ENCODE data around the gene CD300LG. TPM values are rescaled to one million over a fixed set of nuclear protein-coding genes. Genes with fewer than 3 reads are reported as not detected.
"Not testable (repeated sequence)": the region's sequence is repeated elsewhere in the genome, so short reads cannot be mapped to it uniquely, and the experiment has no call there.

CD300LG gene
- total and polyA plus RNA-seq, 2 donors: 0.58 to 3.4 TPM

DNA sequence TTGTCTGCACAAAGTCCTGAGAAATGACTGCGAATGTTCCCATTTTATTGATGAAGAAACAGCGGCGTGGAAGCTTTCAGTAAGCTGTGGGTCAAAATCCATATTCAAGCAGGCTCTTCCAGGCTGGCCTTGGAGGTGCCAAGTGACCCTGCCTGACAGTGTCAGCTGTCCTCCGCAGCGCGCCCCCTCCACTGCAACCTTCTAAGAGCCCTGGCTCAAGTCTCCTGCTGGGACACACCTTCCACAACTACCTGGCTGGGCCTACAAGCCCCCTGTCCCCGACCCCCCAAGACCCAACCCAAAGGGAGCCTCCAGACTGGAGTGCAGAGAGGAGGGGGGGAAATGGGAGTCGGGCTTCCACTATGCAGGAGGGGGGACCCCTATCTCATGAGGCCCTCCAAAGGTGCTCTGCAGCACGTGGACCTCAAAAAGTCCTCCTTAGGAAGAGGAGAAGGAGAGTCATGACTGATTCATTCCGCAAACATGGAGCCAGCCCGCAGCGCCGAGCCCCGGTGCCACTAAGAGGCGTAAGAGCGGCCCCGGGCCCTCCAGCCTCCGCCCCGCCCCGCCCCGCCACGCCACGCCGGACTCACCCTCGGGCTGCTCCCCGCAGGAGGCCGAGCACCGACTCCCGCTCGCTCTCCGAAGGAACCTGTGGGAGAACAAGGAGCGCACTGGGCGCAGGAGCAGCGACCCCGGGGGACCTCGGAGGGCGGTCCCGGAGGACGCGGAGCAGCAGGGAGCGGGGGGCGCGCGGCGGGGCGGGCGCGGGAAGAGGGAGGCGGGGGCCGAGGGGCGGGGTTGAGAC, 14.6 kb upstream of the CD300LG start:
- DNase-seq (ENCODE audit: extremely low spot score): no peak
- Histone ChIP-seq H3K4me3 (ENCODE audit: low read depth, low read length) (peak overlapping the region; percentile 70), H3K27ac (ENCODE audit: low read depth) (no peak overlapping the region), H3K36me3 (ENCODE audit: insufficient read depth) (no peaks in the 10 kb centered on the region), H3K4me1 (ENCODE audit: insufficient read depth) (no peaks in the 10 kb centered on the region)
- WGBS: 11% methylated on average over 44 of the region's 51 CpGs

DNA sequence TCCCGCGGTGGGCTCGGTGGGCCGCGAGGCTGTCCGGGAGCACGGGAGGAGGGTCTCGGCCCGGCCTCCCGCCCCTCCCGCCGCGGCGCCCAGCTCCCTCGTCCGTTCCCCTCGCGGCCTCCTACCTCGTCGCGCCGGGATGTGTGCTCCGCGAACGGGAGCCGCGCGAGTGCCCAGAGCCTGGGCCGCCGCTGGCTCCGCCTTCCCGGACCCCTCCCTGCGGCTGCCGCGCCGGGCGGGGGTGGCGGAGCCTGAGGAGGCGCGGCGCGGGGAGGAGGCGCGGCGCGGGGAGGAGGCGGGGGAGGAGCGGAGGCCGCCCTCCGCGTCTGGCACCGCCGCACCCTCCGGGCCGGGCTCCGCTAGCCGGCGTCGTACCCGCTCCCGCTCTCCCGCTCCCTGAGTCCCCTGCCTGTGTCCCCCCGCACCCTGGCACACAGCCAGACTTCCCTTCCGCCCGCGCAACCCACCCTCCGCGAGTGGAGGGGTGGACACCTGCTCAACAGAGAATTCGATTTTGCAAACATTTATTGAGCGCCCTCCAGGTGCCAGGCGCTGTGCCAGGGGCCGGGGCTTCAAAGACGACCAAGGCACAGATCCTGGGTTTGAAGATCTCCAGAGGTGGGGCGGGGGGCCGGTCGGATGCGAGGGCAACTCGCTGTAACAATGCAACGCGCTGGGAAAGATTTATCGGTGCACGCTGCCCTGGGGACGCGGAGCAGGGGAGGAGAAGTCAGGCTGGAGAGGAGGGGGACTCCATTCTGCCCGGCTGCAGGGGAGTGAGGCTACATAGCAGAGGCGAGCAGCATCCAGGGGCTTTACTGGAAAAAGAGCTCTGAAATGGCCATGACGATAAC, 13.8 kb upstream of the CD300LG start, which contains the start of gene MPP3:
MPP3 (minus strand) TSS at position 171 of the 854 bp plus-strand sequence. CDS start 1,240 bp downstream, outside the sequence.
- Histone ChIP-seq H3K36me3 (ENCODE audit: insufficient read depth) (no peaks in the 10 kb centered on the region), H3K4me1 (ENCODE audit: insufficient read depth) (no peaks in the 10 kb centered on the region), H3K4me3 (ENCODE audit: low read depth, low read length) (peak within 1 kb of the TSS; percentile 70), H3K27ac (ENCODE audit: low read depth) (no peak within 1 kb of the TSS)
- WGBS: 2% methylated on average over 75 of the region's 87 CpGs
- peak; percentile 26 for DNase-seq (ENCODE audit: extremely low spot score)

DNA sequence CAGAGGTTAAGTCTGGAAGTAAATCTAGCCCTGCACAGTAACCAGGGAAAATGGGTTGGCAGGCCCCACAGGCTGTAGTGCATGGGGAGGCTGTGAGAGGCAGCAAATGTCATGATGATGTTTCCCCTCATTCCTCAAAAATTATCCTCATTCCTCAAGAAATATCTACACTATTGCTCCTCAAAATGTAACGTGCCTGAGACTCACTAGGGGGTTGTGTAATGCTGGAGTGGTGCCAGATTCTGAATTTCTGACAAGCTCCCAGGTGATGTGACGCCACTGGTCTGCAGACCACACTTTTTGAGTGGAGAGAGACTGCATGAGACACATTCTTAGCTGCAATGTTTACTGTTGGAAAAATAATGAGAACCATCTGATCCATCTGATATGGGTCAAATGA, 12.9 kb upstream of the CD300LG start:
- no peak for DNase-seq (ENCODE audit: extremely low spot score)
- H3K27ac ChIP-seq (ENCODE audit: low read depth): no peak overlapping the region
- H3K36me3 ChIP-seq (ENCODE audit: insufficient read depth): no peaks in the 10 kb centered on the region
- 70% methylated on average over 2 of the region's 2 CpGs for WGBS
- no peak overlapping the region for H3K4me3 ChIP-seq (ENCODE audit: low read depth, low read length)
- H3K4me1 ChIP-seq (ENCODE audit: insufficient read depth): no peaks in the 10 kb centered on the region

DNA sequence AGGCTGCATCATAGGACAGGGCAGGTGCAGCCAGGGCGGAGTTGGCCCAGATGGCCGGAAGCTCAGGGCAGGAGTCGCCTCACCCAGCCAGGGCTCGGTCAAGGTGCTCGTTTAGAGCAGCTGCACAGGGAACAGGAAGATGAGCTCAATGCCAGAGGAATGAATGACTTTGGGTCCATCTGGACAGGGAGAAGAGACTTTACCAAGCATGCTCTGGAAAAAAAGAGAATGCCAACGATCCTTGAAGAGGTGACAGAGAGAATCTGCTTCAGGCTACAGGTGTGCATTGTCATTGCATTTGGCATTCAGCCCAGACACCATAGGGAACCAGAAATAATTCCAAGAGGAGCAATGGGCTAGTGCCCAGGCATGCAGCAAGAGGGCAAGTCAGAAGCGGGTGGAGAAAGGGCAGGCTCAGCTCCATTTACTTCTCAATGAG, 7.3 kb upstream of the CD300LG start:
- H3K4me3 ChIP-seq (ENCODE audit: low read depth, low read length): no peak overlapping the region
- no peaks in the 10 kb centered on the region for H3K4me1 ChIP-seq (ENCODE audit: insufficient read depth)
- WGBS: 43% methylated on average over 7 of the region's 7 CpGs

DNA sequence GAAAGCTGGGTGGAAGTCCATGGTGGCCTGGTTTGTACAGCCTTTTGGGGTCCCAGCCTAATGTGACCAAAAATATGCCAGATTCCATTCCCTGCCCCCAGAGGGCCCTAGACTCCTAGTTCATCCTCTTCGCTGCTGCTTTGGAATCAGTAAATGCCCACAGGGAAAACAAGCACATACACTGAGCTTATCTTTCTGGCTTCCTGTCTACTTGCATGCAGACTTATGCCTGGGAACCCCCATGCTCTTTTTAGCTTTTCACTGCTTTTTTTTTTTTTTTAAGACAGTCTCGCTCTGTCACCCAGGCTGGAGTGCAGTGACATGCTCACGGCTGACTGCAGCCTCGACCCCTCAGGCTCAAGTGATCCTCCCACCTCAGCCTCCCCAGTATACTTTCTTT, 6.2 kb upstream of the CD300LG start:
- Histone ChIP-seq H3K36me3 (ENCODE audit: insufficient read depth) (no peaks in the 10 kb centered on the region), H3K27ac (ENCODE audit: low read depth) (no peak overlapping the region), H3K4me1 (ENCODE audit: insufficient read depth) (no peaks in the 10 kb centered on the region), H3K4me3 (ENCODE audit: low read depth, low read length) (no peak overlapping the region)
- DNase-seq (ENCODE audit: extremely low spot score): no peak
- 47% methylated on average over 4 of the region's 4 CpGs for WGBS

More for the DNA sequence above, 7.3 kb upstream of the CD300LG start:
- H3K27ac ChIP-seq (ENCODE audit: low read depth): no peak overlapping the region
- H3K36me3 ChIP-seq (ENCODE audit: insufficient read depth): no peaks in the 10 kb centered on the region
- no peak for DNase-seq (ENCODE audit: extremely low spot score)

DNA sequence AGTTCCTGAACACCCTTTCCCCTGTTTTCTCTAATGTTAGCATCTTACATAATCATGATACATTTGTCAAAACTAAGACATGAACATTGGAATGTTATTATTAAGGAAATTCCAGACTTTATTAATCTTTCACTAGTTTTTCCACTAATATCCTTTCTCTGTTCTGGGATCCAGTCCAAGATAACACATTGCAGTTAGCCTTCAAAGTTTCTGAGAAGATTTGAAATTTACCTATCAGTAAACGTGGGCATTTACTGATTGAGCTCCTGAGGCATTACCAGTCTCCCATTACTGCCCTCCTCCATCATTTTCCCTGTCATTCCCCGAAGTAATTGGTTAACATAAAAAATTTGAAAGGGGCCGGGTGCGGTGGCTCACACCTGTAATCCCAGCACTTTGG, 5.7 kb upstream of the CD300LG start:
- 69% methylated on average over 4 of the region's 4 CpGs for WGBS
- DNase-seq (ENCODE audit: extremely low spot score): no peak
- Histone ChIP-seq H3K4me3 (ENCODE audit: low read depth, low read length) (no peak overlapping the region), H3K27ac (ENCODE audit: low read depth) (no peak overlapping the region), H3K4me1 (ENCODE audit: insufficient read depth) (no peaks in the 10 kb centered on the region), H3K36me3 (ENCODE audit: insufficient read depth) (no peaks in the 10 kb centered on the region)

DNA sequence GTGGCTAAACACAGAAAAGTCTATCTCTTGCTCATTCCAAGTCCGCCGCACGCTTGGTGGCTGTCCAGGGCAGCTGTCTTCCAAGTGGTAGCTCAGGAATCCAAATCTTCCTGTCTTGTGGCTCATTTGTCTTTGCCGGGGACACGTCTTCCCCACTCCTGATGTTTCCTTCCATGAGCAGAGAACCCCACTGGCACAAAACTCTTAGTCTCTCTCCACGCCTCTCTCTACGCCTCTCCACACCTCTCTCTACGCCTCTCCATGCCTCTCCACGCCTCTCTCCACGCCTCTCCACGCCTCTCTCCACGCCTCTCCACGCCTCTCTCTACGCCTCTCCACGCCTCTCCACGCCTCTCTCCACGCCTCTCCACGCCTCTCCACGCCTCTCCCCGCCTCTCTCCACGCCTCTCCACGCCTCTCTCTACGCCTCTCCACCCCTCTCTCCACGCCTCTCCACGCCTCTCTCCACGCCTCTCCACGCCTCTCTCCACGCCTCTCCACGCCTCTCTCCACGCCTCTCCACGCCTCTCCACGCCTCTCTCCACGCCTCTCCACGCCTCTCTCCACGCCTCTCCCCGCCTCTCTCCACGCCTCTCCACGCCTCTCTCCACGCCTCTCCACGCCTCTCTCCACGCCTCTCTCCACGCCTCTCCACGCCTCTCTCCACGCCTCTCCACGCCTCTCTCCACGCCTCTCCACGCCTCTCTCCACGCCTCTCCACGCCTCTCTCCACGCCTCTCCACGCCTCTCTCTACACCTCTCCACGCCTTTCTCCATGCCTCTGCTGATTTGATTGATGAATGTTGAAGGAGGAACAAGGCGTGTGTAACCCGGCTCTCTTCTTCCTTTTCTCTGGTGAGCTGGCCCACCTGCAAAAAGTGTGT, 4.6 kb upstream of the CD300LG start:
- DNase-seq (ENCODE audit: extremely low spot score); H3K4me1 ChIP-seq (ENCODE audit: insufficient read depth); H3K36me3 ChIP-seq (ENCODE audit: insufficient read depth); H3K27ac ChIP-seq (ENCODE audit: low read depth); H3K4me3 ChIP-seq (ENCODE audit: low read depth, low read length): not testable (repeated sequence)
- 85% methylated on average over 45 of the region's 54 CpGs for WGBS

DNA sequence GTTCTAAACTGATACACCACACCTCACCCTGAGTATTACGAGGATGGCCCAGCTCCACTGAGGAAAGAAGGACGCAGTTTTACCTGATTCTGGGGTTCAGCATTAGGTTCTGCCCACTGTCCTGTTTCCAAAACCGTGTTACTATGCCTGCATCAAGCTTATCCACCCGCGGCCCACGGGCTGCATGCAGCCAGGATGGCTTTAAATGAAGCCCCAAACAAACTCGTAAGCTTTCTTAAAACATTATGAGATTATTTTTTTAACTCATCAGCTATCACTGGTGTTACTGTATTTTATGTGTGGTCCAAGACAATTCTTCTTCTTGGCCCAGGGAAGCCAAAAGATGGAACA, 4.0 kb upstream of the CD300LG start:
- Histone ChIP-seq H3K4me1 (ENCODE audit: insufficient read depth) (no peaks in the 10 kb centered on the region), H3K36me3 (ENCODE audit: insufficient read depth) (no peaks in the 10 kb centered on the region), H3K4me3 (ENCODE audit: low read depth, low read length) (no peak overlapping the region), H3K27ac (ENCODE audit: low read depth) (no peak overlapping the region)
- 68% methylated on average over 7 of the region's 7 CpGs for WGBS
- no peak for DNase-seq (ENCODE audit: extremely low spot score)

DNA sequence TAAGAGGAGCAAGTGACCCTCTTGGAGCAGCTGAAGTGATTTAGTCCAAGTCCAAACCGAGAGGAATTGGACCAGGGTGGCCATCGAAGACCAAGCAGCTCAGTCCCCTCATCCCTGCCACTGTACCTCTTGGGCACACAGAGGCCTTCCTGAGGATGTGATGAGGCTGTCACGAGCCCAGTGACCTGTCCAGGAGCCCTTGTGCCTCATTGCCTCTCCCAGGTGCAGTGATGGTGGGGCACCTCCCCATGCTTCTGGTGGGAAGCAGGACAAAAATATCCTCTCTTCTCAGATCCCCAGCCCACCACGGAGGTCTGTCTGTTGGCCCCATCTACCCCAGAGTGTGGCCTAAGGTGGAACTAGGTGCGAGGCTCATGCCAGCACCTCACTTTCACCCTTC, 2.7 kb upstream of the CD300LG start:
- no peak overlapping the region for H3K27ac ChIP-seq (ENCODE audit: low read depth)
- H3K4me1 ChIP-seq (ENCODE audit: insufficient read depth): no peaks in the 10 kb centered on the region
- no peak for DNase-seq (ENCODE audit: extremely low spot score)
- 87% methylated on average over 5 of the region's 5 CpGs for WGBS
- H3K4me3 ChIP-seq (ENCODE audit: low read depth, low read length): no peak overlapping the region
- H3K36me3 ChIP-seq (ENCODE audit: insufficient read depth): no peaks in the 10 kb centered on the region

DNA sequence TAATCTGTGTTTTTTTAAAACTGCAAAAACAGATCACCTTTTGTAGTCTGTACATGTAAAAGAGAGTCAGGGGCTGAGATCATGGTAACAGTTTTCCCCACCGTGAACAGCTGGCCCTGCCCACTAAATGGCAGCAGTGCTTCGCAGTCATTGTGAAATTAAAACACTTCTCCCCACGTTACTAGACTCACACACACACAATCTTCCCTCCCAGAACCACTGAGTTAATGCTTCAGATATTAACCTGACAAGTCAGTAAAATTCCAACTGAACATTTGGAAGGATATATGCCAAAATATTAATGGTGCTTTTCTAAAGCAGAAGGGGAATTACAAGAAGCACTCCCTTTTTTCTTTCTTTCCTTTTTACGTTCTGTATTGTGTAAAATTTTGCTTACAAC, 1.2 kb upstream of the CD300LG start:
- H3K36me3 ChIP-seq (ENCODE audit: insufficient read depth): no peaks in the 10 kb centered on the region
- WGBS: 69% methylated on average over 4 of the region's 4 CpGs
- H3K4me3 ChIP-seq (ENCODE audit: low read depth, low read length): no peak overlapping the region
- DNase-seq (ENCODE audit: extremely low spot score): no peak
- no peak overlapping the region for H3K27ac ChIP-seq (ENCODE audit: low read depth)
- no peaks in the 10 kb centered on the region for H3K4me1 ChIP-seq (ENCODE audit: insufficient read depth)

DNA sequence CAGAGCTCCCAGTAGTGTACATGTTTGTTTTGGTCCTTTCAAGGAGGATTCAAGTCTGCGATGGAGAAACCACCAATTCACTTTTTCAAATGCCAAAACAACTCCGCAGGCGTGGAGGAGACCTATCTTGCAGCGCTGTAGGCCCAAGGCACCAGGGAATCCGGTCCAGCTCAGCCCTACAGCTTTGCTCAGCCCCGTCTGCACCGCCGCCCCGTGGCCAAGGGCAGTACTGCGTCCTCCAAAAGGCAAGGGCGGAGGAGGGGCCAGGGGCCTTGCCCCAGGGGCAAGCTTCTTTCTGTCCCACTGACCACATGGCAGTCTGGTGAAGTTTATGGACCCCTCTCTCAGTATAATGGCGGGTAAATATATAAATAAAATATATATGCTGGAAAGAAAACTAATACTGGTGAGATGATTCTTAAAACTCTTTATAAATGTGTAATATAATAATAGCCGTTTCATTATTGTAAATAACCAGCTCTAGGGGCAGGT, 709 bp upstream of the CD300LG start:
- Histone ChIP-seq H3K36me3 (ENCODE audit: insufficient read depth) (no peaks in the 10 kb centered on the region), H3K4me3 (ENCODE audit: low read depth, low read length) (no peak overlapping the region), H3K4me1 (ENCODE audit: insufficient read depth) (no peaks in the 10 kb centered on the region), H3K27ac (ENCODE audit: low read depth) (no peak overlapping the region)
- DNase-seq (ENCODE audit: extremely low spot score): no peak
- WGBS: 11% methylated on average over 13 of the region's 13 CpGs

DNA sequence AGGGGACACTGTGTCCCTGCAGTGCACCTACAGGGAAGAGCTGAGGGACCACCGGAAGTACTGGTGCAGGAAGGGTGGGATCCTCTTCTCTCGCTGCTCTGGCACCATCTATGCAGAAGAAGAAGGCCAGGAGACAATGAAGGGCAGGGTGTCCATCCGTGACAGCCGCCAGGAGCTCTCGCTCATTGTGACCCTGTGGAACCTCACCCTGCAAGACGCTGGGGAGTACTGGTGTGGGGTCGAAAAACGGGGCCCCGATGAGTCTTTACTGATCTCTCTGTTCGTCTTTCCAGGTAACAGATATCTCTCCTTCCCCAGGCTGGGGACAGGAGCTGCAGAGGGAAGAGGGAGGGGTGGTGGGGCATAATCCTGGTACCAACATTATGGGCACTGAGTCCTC, 1.6 kb downstream of the CD300LG start:
- no peaks in the 10 kb centered on the region for H3K36me3 ChIP-seq (ENCODE audit: insufficient read depth)
- no peak overlapping the region for H3K27ac ChIP-seq (ENCODE audit: low read depth)
- DNase-seq (ENCODE audit: extremely low spot score): no peak
- WGBS: 89% methylated on average over 10 of the region's 10 CpGs
- H3K4me3 ChIP-seq (ENCODE audit: low read depth, low read length): no peak overlapping the region
- H3K4me1 ChIP-seq (ENCODE audit: insufficient read depth): no peaks in the 10 kb centered on the region

DNA sequence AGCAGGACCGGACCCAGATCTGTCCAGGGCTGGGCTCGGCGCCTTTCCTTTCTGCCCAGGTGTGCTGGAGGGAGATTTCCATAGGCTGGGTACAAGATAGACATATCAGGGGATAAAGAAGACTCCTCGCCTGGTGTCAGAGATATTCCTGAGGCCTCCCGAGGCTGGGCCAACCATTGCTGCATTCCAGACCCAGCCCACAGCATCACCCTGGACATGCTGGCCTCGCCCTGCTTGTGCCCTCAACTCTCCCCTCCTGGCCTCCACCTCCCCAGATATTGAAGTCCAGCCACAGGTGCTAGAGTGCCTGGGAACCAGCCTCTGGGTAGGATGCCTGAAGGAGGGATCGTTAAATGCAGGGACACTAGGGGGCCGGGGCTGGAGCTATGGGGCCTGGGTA, 2.1 kb downstream of the CD300LG start:
- 90% methylated on average over 8 of the region's 8 CpGs for WGBS
- no peaks in the 10 kb centered on the region for H3K4me1 ChIP-seq (ENCODE audit: insufficient read depth)
- no peak overlapping the region for H3K27ac ChIP-seq (ENCODE audit: low read depth)
- no peak overlapping the region for H3K4me3 ChIP-seq (ENCODE audit: low read depth, low read length)
- DNase-seq (ENCODE audit: extremely low spot score): no peak
- no peaks in the 10 kb centered on the region for H3K36me3 ChIP-seq (ENCODE audit: insufficient read depth)
